Endothelial cell of umbilical vein (primary cell): ENCODE data around the gene PSMA5. TPM values are rescaled to one million over a fixed set of nuclear protein-coding genes. Genes with fewer than 3 reads are reported as not detected.

Experiments
- BruUV-seq: library from RNA; stranded (reverse); fragments of 400-500 nt; replicated peaks from 2 replicates; lab custom pipeline; 2021; lab: Mats Ljungman, UMichigan
- CTCF ChIA-PET: fragments of 300-600, 350-600 bp; sonication (Branson Sonifier 250); formaldehyde crosslinking; loops from one replicate; lab custom pipeline; 2021; ENCODE audit warnings: antibody characterized with exemption, inconsistent platforms; lab: Charles Lee
- POLR2A ChIA-PET: fragments of 300-600, 350-600 bp; sonication (Branson Sonifier 250); formaldehyde crosslinking; loops from one replicate; lab custom pipeline; 2021; ENCODE audit warnings: antibody characterized with exemption, inconsistent platforms; lab: Charles Lee
- DNase-seq: peaks from one replicate; pipeline ENCODE4 v3.0.0-alpha.2; 2011; ENCODE audit warnings: low read depth, low spot score
- FAIRE-seq: peaks from 2 replicates; lab custom pipeline; 2011; peaks lifted over from hg19 to GRCh38; lab: Jason Lieb, UNC
- H2AFZ ChIP-seq: 2 replicates; pipeline ENCODE4 v1.6.0; 2012; ENCODE audit warnings: low read depth, low read length, control low read depth, inconsistent platforms
- H3K27ac ChIP-seq: 2 replicates; pipeline ENCODE4 v1.5.1; 2011; ENCODE audit warnings: low read depth, mild to moderate bottlenecking, control low read depth, low read length, moderate library complexity; ENCODE audit not compliant: insufficient read depth
- H3K27me3 ChIP-seq, 2 experiments: 2 replicates each; pipeline versions ENCODE4 v1.6.0 to v1.6.1; 2011; ENCODE audit warnings: low read length in 2 of 2, mixed read lengths in 1 of 2; ENCODE audit not compliant: control insufficient read depth in 2 of 2, insufficient read depth in 2 of 2
- H3K36me3 ChIP-seq, 2 experiments: 2 replicates in 1 of 2; 3 replicates in 1 of 2; pipeline ENCODE4 v1.5.1; 2011; ENCODE audit warnings: low read length in 2 of 2, mild to moderate bottlenecking in 1 of 2, moderate library complexity in 1 of 2; ENCODE audit not compliant: control insufficient read depth in 2 of 2, insufficient read depth in 2 of 2; ENCODE audit errors: extremely low read depth in 1 of 2
- H3K4me1 ChIP-seq: 3 replicates; pipeline ENCODE4 v1.5.1; 2011; ENCODE audit warnings: mild to moderate bottlenecking, low read length; ENCODE audit not compliant: control insufficient read depth, insufficient read depth; ENCODE audit errors: extremely low read depth
- H3K4me2 ChIP-seq: 2 replicates; pipeline ENCODE4 v1.6.1; 2011; ENCODE audit warnings: low read length, control low read depth, mixed read lengths; ENCODE audit not compliant: insufficient read depth
- H3K4me3 ChIP-seq, 3 experiments: fragments of 200-600 bp in 1 of 3; sonication (generic), shearing (Covaris generic) in 1 of 3; replicated peaks in 1 of 3; 2 replicates each; pipeline ENCODE4 v1.5.1; 2011 to 2016; ENCODE audit warnings: control low read depth in 3 of 3, low read length in 3 of 3, mild to moderate bottlenecking in 2 of 3, inconsistent platforms in 1 of 3, low read depth in 1 of 3, moderate library complexity in 1 of 3; ENCODE audit not compliant: insufficient read depth in 1 of 3
- H3K79me2 ChIP-seq: 2 replicates; pipeline ENCODE4 v1.6.0; 2012; ENCODE audit warnings: low read length, inconsistent platforms; ENCODE audit not compliant: control insufficient read depth, insufficient read depth
- H3K9ac ChIP-seq: replicated peaks from 2 replicates; pipeline ENCODE3; 2011; ENCODE audit warnings: low read length, control low read depth; ENCODE audit not compliant: insufficient read depth; ENCODE audit errors: extremely low read depth
- H3K9me1 ChIP-seq: replicated peaks from 3 replicates; pipeline ENCODE4 v1.6.0; 2011; ENCODE audit warnings: mild to moderate bottlenecking, low read length; ENCODE audit not compliant: control insufficient read depth, insufficient read depth; ENCODE audit errors: extremely low read depth
- H3K9me3 ChIP-seq: replicated peaks from 2 replicates; pipeline ENCODE4 v1.5.1; 2012; ENCODE audit warnings: low read length, inconsistent platforms; ENCODE audit not compliant: control insufficient read depth, insufficient read depth
- H4K20me1 ChIP-seq: replicated peaks from 2 replicates; pipeline ENCODE3; 2011; ENCODE audit warnings: mild to moderate bottlenecking, low read length; ENCODE audit not compliant: control insufficient read depth, insufficient read depth; ENCODE audit errors: extremely low read depth
- GATA2 ChIP-seq: IDR thresholded peaks from 2 replicates; pipeline ENCODE4 v1.7.0; 2011; ENCODE audit warnings: low read depth, mild to moderate bottlenecking, moderate library complexity, mixed read lengths, low read length; ENCODE audit not compliant: insufficient read length, insufficient read depth
- JUN ChIP-seq: IDR thresholded peaks from 2 replicates; pipeline ENCODE4 v1.6.1; 2011; ENCODE audit warnings: borderline replicate concordance, low read depth; ENCODE audit not compliant: insufficient read length, insufficient read depth
- POLR2A ChIP-seq: IDR thresholded peaks from 2 replicates; pipeline ENCODE4 v1.6.1; 2012; ENCODE audit warnings: low read depth, mild to moderate bottlenecking, control low read depth, low read length
- POLR2AphosphoS5 ChIP-seq: IDR thresholded peaks from 2 replicates; pipeline ENCODE4 v1.6.1; 2012; ENCODE audit warnings: low read depth, mild to moderate bottlenecking, control low read depth, low read length, moderate library complexity; ENCODE audit not compliant: insufficient read depth
- dilution Hi-C: fragments of 300-500 bp; cut with MboI; formaldehyde crosslinking; loops from one replicate; pipeline ENCODE4 v1.15.0; 2019; ENCODE audit warnings: low sequenced_read_pairs; ENCODE audit not compliant: extremely low pct_ligation_motif_present
- intact Hi-C: fragments of 100-400 bp; cut with micrococcal nuclease; formaldehyde crosslinking; loops from one replicate; pipeline ENCODE4 v1.10.0; 2022
- polyA plus RNA-seq, 4 experiments: library from polyadenylated mRNA; depleted of rRNA in 3 of 4; stranded (reverse) in 3 of 4; unstranded in 1 of 4; fragments of >200 nt; gene quantifications; 2 replicates each; pipeline versions ENCODE4 v1.2.1 to v1.2.3, GENCODE V29; 2011 to 2012; ENCODE audit warnings: missing spikeins in 1 of 4
- total RNA-seq: library from RNA; stranded (reverse); gene quantifications from 2 replicates; pipeline ENCODE4 v1.2.3, GENCODE V29; 2021
- TF ChIP-seq, protein P1 (sequence below), 2 donors: IDR thresholded peaks; 1 replicate in 1 of 2; 2 replicates in 1 of 2; pipeline ENCODE4 v1.5.1; 2011; ENCODE audit warnings: low read length in 2 of 2, mild to moderate bottlenecking in 2 of 2, moderate library complexity in 2 of 2, control low read depth in 1 of 2, inconsistent platforms in 1 of 2, low read depth in 1 of 2; ENCODE audit not compliant: insufficient read depth in 1 of 2; ENCODE audit errors: extremely low read depth in 1 of 2
- TF ChIP-seq, protein P2 (sequence below): IDR thresholded peaks from 2 replicates; pipeline ENCODE4 v1.6.1; 2011; ENCODE audit not compliant: insufficient read depth, insufficient read length

PSMA5 gene
- total and polyA plus RNA-seq, 2 donors (not counting 3 experiments of a cell fraction or from before 2014, with no cell fraction given) = 98.1 to 125 TPM

DNA sequence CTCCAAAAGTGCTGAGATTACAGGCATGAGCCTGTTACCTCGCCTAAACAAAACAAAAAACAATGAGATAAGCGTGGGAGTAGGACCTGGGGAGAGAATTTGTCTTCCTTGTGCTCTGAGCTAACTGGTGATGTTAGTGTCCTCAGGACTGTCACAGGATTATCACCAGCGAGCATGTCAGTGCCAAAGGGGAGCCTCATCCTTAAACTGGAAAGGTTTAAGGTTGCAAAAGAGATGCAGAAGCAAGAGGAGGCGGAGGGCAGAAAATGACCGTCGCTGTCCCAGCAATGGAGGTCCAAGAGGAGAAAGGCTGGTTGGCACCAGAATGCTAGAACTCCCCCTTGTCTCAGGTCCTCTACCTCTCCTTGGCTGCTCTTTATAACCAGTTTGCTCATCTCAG, 44.0 kb upstream of the PSMA5 start:
- H3K4me1 ChIP-seq = peaks cover 3% of the 10 kb centered on the region
- no peak for DNase-seq
- TF ChIP-seq GATA2 = no peak
- no peak for TF ChIP-seq POLR2AphosphoS5
- no peak overlapping the region for H3K9ac ChIP-seq
- H3K4me3 ChIP-seq = no peak overlapping the region
- CTCF ChIA-PET = interaction anchor here (1.0 to 1.2 kb wide), 2 partner anchors 8 to 62 kb away, joined by 3 to 6 read pairs; no protein-coding TSS in a partner anchor
- dilution Hi-C loops (no loop called here), intact Hi-C loops (no loop called here)
- no peak overlapping the region for H2AFZ ChIP-seq
- no TSS peak for BruUV-seq
- H3K4me2 ChIP-seq = no peak overlapping the region
- no peaks in the 10 kb centered on the region for H3K9me1 ChIP-seq
- H3K36me3 ChIP-seq = no peaks in the 10 kb centered on the region
- peaks cover 60 to 70% of the 10 kb centered on the region in 2 experiments for H3K27me3 ChIP-seq
- H3K79me2 ChIP-seq = no peaks in the 10 kb centered on the region
- POLR2A ChIA-PET = no interaction called here
- H4K20me1 ChIP-seq = no peaks in the 10 kb centered on the region
- no peaks in the 10 kb centered on the region for H3K9me3 ChIP-seq
- H3K27ac ChIP-seq = no peak overlapping the region
- no peak for FAIRE-seq

GRCh38 chr1:109468903-109469302, 42.7 kb upstream of the PSMA5 start:
- no peak overlapping the region for H3K27ac ChIP-seq
- intact Hi-C loops = no loop called here
- peaks cover 66 to 77% of the 10 kb centered on the region in 2 experiments for H3K27me3 ChIP-seq
- H3K36me3 ChIP-seq = no peaks in the 10 kb centered on the region
- no peak overlapping the region for H3K4me3 ChIP-seq
- no peak for FAIRE-seq
- no peaks in the 10 kb centered on the region for H3K9me1 ChIP-seq
- DNase-seq = no peak
- no peaks in the 10 kb centered on the region for H3K9me3 ChIP-seq
- no peak overlapping the region for H3K9ac ChIP-seq
- POLR2A ChIA-PET = no interaction called here
- no peak overlapping the region for H2AFZ ChIP-seq
- H3K79me2 ChIP-seq = no peaks in the 10 kb centered on the region
- TF ChIP-seq, protein P1, sequence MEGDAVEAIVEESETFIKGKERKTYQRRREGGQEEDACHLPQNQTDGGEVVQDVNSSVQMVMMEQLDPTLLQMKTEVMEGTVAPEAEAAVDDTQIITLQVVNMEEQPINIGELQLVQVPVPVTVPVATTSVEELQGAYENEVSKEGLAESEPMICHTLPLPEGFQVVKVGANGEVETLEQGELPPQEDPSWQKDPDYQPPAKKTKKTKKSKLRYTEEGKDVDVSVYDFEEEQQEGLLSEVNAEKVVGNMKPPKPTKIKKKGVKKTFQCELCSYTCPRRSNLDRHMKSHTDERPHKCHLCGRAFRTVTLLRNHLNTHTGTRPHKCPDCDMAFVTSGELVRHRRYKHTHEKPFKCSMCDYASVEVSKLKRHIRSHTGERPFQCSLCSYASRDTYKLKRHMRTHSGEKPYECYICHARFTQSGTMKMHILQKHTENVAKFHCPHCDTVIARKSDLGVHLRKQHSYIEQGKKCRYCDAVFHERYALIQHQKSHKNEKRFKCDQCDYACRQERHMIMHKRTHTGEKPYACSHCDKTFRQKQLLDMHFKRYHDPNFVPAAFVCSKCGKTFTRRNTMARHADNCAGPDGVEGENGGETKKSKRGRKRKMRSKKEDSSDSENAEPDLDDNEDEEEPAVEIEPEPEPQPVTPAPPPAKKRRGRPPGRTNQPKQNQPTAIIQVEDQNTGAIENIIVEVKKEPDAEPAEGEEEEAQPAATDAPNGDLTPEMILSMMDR (IDR thresholded peaks at IDR 0.05; ENCODE audit: extremely low read depth in 1 of 2, insufficient read depth in 1 of 2, low read depth in 1 of 2, low read length in 2 of 2) = no peak
- no peak for TF ChIP-seq JUN
- TF ChIP-seq, protein P2, sequence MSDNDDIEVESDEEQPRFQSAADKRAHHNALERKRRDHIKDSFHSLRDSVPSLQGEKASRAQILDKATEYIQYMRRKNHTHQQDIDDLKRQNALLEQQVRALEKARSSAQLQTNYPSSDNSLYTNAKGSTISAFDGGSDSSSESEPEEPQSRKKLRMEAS = no peak
- TF ChIP-seq POLR2A = no peak
- TF ChIP-seq POLR2AphosphoS5 = no peak
- no TSS peak for BruUV-seq
- no peaks in the 10 kb centered on the region for H4K20me1 ChIP-seq
- dilution Hi-C loops = no loop called here
- no peak overlapping the region for H3K4me2 ChIP-seq
- CTCF ChIA-PET = interaction anchor here (1.0 to 1.4 kb wide), 6 partner anchors 9 to 191 kb away, joined by 3 to 7 read pairs (median 3); no protein-coding TSS in a partner anchor
- peaks cover 3% of the 10 kb centered on the region for H3K4me1 ChIP-seq
